GM12801 (cell line): ENCODE data around the gene FAM184B.

Experiments
- TF ChIP-seq, protein P1 (sequence below): IDR thresholded peaks from one replicate; pipeline ENCODE4 v1.5.1; 2011; ENCODE audit warnings: control low read depth; ENCODE audit not compliant: insufficient read length; ENCODE audit errors: extremely low read depth

Gene FAM184B

GRCh38 chr4:17771284-17771908 lies 10.0 kb downstream of the FAM184B start:
- TF ChIP-seq, protein P1, sequence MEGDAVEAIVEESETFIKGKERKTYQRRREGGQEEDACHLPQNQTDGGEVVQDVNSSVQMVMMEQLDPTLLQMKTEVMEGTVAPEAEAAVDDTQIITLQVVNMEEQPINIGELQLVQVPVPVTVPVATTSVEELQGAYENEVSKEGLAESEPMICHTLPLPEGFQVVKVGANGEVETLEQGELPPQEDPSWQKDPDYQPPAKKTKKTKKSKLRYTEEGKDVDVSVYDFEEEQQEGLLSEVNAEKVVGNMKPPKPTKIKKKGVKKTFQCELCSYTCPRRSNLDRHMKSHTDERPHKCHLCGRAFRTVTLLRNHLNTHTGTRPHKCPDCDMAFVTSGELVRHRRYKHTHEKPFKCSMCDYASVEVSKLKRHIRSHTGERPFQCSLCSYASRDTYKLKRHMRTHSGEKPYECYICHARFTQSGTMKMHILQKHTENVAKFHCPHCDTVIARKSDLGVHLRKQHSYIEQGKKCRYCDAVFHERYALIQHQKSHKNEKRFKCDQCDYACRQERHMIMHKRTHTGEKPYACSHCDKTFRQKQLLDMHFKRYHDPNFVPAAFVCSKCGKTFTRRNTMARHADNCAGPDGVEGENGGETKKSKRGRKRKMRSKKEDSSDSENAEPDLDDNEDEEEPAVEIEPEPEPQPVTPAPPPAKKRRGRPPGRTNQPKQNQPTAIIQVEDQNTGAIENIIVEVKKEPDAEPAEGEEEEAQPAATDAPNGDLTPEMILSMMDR = no peak

GRCh38 chr4:17770845-17771244 lies 10.6 kb downstream of the FAM184B start:
- TF ChIP-seq, protein P1 = no peak

DNA sequence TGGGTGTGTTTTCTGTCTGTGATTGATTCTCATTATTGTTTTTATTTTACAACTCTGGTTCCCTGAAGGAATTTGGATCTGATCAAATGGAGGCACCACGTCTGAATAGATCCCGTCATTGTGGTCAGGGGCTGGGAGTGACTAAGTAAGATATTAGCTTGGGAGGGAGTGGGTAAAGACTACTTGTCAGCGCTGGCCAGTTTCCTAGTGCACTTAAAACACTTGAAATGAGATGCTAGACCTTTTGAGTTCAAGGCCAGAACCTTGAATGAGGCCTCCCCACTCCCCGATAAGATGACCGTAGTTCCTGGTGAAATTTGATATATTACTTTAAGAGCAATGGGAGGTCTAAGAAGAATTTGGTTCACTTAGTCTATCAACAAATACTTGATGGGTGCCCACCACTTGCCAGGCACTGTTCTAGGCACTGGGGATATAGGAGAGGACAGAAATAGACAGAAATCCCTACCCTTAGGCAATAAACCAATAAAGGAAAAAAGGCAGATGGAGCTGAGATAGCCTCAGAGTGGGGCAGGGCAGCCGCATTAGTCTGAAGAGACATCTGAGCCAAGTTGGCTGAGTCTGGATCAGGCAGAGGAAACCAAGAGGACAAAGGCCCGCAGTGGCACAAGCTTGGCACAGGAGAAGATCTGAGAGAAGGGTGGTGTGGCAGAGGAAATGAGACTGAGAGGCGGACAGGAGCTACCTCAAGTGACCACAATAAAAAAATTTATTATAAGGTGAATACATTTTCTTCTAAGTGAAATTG lies 11.8 kb downstream of the FAM184B start:
- TF ChIP-seq, protein P1 = no peak

DNA sequence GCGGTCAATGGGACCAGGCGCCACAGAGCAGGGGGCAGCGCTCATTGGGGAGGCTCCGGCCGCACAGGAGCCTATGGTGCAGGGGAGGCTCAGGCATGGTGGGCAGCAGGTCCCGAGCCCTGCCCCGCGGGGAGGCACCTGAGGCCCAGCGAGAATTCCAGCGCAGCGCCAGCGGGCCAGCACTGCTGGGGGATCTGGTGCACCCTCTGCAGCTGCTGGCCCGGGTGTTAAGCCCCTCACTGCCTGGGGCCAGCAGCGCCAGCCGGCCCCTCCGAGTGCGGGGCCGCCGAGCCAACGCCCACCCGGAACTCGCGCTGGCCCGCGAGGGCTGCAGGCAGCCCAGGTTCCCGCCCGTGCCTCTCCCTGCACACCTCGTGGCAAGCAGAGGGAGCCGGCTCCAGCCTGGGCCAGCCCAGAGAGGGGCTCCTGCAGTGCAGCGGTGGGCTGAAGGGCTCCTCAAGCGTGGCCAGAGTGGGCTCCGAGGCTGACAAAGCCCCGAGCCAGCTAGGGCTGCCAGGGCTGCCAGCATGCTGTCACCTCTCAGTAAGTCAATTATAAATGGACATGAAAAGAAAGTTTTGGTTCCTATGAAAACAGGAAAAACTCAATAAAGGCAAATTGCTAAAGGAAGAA lies 14.5 kb downstream of the FAM184B start:
- TF ChIP-seq, protein P1 = no peak

- TF ChIP-seq, protein P1 = no peak
Observed at GRCh38 chr4:17765514-17766286, 15.7 kb downstream of the FAM184B start.

DNA sequence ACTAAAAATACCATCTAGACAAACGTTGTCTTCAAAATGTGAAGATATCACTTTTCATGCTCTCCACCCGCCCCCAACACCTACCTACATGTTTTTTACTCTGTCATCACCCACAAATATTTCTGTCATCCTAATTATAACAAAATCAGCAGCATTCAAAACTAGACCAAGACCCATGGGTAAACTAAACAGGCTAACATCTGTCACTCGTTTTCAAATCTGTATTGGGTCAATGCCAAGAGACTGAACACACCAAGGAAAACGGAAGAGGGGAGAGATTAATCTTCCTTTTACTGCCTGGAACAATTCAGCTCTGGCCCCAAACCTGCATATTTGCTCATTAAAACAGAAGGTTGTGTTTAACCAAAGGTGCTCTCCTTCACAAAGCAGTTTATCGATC lies 17.5 kb downstream of the FAM184B start:
- TF ChIP-seq, protein P1 = no peak

GRCh38 chr4:17763416-17763815 lies 18.0 kb downstream of the FAM184B start:
- TF ChIP-seq, protein P1 = no peak
